Tibial nerve (tissue), 4 donors: Measurements from ENCODE around the gene HES3. TPM values are rescaled to one million over a fixed set of nuclear protein-coding genes. Genes with fewer than 3 reads are reported as not detected.

Experiments
- DNase-seq, 2 donors: peaks; one replicate each; pipeline ENCODE4 v3.0.0-alpha.2; 2019; ENCODE audit warnings: low spot score in 2 of 2
- H3K27ac ChIP-seq, 4 donors: fragments of 200-600 bp; sonication (generic) in 3 of 4; one replicate each; pipeline ENCODE4 v1.5.1; 2017 to 2019; ENCODE audit warnings: mild to moderate bottlenecking in 1 of 4
- H3K27me3 ChIP-seq, 2 donors: fragments of 200-600 bp; sonication (generic) in 1 of 2; one replicate each; pipeline versions ENCODE4 v1.5.1 to v1.6.0; 2017 to 2019
- H3K36me3 ChIP-seq, 3 donors: fragments of 200-600 bp; sonication (generic); one replicate each; pipeline ENCODE4 v1.5.1; 2018 to 2019
- H3K4me1 ChIP-seq, 4 donors: fragments of 200-600 bp; sonication (generic) in 3 of 4; one replicate each; pipeline ENCODE4 v1.5.1; 2017 to 2019
- H3K4me3 ChIP-seq, 4 donors: fragments of 200-600 bp; sonication (generic) in 3 of 4; one replicate each; pipeline ENCODE4 v1.5.1; 2017 to 2019; ENCODE audit warnings: mild to moderate bottlenecking in 1 of 4, moderate library complexity in 1 of 4
- H3K9me3 ChIP-seq, 4 donors: fragments of 200-600 bp; sonication (generic) in 3 of 4; one replicate each; pipeline ENCODE4 v1.5.1; 2017 to 2019
- EP300 ChIP-seq, 2 donors: sonication (generic); formaldehyde crosslinking; IDR thresholded peaks; one replicate each; pipeline ENCODE4 v1.6.1; 2017; ENCODE audit warnings: antibody characterized with exemption in 2 of 2, mild to moderate bottlenecking in 1 of 2
- POLR2A ChIP-seq, 2 donors: fragments of 450-650 bp; IDR thresholded peaks; one replicate each; pipeline ENCODE4 v1.6.1; 2017; ENCODE audit warnings: antibody characterized with exemption in 2 of 2, mild to moderate bottlenecking in 2 of 2, moderate library complexity in 2 of 2
- WGBS, 2 donors: methylation state at CpG; one replicate each; pipeline ENCODE4 v1.1.5; 2018; 5-methylcytosine and 5-hydroxymethylcytosine counted together
- total RNA-seq, 4 donors: library from RNA; depleted of rRNA; stranded (reverse); fragments of >200 nt; gene quantifications; one replicate each; pipeline ENCODE4 v1.1.0, GENCODE V29; 2016
- TF ChIP-seq, protein P1 (sequence below), 5 experiments: fragments of 200-600 bp in 3 of 5; fragments of 450-650 bp in 2 of 5; sonication (generic) in 3 of 5; IDR thresholded peaks; one replicate each; pipeline ENCODE4 v1.5.1; 2016 to 2019; ENCODE audit warnings: antibody characterized with exemption in 5 of 5, mild to moderate bottlenecking in 3 of 5, moderate library complexity in 2 of 5

HES3 gene
- total RNA-seq, 4 donors from 2014 or later, result not detected

DNA sequence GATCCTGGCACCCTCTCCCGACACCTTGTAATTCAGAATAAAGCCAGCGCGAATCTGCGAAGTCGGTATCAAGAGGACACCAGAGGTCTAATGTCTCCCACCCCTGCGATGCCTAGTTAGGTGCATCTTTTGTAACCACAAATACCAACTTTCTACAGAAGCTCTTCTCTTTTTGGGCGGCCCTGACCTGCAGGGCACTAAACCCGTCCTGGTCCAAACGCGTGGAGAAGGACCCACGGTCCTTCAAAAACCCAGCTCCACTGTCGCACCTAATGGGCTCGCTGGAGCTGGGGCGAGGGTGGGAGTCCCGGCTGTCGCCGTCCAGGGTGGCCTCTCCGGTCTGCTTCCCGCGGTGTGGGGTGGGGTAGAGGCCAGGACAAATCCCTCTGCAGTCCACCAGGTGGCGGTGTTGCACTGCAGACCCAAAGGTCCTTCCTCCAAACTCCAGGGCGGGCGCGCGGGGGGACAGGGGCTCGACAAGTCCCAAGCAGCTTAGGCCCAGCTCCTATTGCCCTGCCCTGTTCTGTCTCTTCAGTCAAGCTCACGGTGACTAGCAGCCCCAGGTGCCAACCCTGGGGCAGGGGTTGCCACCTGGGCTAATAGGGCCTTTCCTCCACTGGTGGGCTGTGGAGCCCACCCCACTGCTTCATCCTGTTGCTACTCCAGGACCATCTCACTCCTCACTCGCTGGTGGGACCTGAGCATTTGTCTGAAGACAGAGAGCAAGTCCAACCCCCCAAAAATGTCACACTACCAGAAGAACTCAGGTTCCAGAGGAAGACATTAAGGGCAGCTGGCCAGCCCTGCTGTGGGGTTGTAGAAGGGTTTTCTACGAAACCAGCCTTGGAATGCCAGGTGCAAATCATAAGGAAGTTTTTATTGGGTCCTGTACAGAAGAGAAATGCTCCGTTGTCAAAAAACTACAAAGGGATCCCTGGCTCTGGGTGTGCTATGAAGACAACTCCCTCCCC lies 2.8 kb downstream of the HES3 start:
- 4 to 5% methylated on average over 28 to 30 of the region's 30 CpGs for WGBS, 2 donors
- H3K27me3 ChIP-seq, result peaks cover 0 to 85% of the 10 kb centered on the region in 2 donors

DNA sequence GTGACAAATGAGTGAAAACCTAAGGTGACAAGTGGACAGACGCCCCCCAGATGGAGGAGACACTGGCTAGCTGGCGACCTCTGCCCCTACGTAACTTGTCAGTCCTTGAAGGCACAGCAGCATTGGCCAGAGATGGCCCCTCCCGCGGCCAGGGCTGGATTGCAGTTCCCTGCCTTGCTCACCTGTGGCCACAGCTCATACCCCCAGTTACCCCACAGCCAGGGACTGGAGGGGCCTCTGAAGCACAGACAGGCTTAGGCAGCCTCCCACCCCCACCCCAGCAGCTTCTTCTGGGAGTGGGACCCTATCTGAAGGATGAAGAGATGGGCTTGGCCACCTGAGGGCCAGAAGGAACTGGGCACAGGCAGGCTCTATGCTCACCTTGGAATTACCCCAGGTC lies 3.7 kb downstream of the HES3 start:
- H3K4me3 ChIP-seq, result no peak overlapping the region
- WGBS, 2 donors, result 61 to 62% methylated on average over 2 to 5 of the region's 5 CpGs
- peaks cover 0 to 11% (median 0%) of the 10 kb centered on the region in 3 donors for H3K36me3 ChIP-seq
- peaks cover 0 to 45% (median 14%) of the 10 kb centered on the region in 4 donors for H3K4me1 ChIP-seq
- H3K27me3 ChIP-seq, result peaks cover 0 to 78% of the 10 kb centered on the region in 2 donors
- peak overlapping the region in 1 of 4 donors; percentile 42 for H3K27ac ChIP-seq
- H3K9me3 ChIP-seq, result no peaks in the 10 kb centered on the region
- TF ChIP-seq, protein P1, sequence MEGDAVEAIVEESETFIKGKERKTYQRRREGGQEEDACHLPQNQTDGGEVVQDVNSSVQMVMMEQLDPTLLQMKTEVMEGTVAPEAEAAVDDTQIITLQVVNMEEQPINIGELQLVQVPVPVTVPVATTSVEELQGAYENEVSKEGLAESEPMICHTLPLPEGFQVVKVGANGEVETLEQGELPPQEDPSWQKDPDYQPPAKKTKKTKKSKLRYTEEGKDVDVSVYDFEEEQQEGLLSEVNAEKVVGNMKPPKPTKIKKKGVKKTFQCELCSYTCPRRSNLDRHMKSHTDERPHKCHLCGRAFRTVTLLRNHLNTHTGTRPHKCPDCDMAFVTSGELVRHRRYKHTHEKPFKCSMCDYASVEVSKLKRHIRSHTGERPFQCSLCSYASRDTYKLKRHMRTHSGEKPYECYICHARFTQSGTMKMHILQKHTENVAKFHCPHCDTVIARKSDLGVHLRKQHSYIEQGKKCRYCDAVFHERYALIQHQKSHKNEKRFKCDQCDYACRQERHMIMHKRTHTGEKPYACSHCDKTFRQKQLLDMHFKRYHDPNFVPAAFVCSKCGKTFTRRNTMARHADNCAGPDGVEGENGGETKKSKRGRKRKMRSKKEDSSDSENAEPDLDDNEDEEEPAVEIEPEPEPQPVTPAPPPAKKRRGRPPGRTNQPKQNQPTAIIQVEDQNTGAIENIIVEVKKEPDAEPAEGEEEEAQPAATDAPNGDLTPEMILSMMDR (IDR thresholded peaks at IDR 0.05), result no peak
- TF ChIP-seq POLR2A (IDR thresholded peaks at IDR 0.05) (no peak), EP300 (IDR thresholded peaks at IDR 0.05) (no peak)
- DNase-seq, result no peak

More for the DNA sequence above, 2.8 kb downstream of the HES3 start:
- DNase-seq, result peak; percentile 57
- Histone ChIP-seq H3K4me1 (peaks cover 0 to 54% (median 19%) of the 10 kb centered on the region in 4 donors), H3K4me3 (no peak overlapping the region), H3K36me3 (peaks cover 0 to 5% (median 0%) of the 10 kb centered on the region in 3 donors), H3K27ac (no peak overlapping the region), H3K9me3 (no peaks in the 10 kb centered on the region)
- TF ChIP-seq POLR2A (IDR thresholded peaks at IDR 0.05), result no peak
- TF ChIP-seq, protein P1 (IDR thresholded peaks at IDR 0.05), result peak; percentile 93 to 98 (median 96)

DNA sequence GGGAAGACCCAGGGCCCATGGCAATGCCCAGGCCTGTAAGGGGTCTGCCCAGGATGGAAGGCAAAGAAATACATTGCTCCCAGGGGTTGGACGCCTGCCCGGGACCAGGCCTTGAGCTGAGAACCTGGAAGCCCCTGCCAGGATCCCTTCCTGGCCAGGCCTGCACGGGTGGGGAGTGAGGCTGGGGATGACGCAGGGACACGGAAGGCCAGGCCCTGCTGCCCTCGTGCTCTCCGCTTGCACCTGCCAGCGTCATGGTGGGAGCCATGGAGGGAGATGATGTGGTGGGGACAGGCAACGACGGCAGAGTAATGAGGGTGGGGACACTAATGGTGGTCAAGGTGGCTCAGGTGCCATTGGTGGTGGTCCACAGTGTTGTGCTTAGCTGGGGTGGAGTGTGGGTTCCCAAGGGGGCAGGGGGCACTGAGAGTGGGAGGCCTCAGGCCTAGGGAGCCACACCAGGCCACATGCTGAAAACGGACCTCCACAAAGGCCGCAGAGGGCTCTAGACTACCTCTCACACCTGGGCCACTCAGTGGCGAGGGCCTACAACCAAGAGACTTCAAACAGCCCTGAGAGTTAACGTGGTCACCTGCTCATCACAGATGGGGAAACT lies 4.3 kb downstream of the HES3 start:
- Histone ChIP-seq H3K4me3 (no peak overlapping the region), H3K27me3 (peaks cover 0 to 72% of the 10 kb centered on the region in 2 donors), H3K36me3 (peaks cover 0 to 16% (median 0%) of the 10 kb centered on the region in 3 donors), H3K4me1 (peaks cover 0 to 43% (median 14%) of the 10 kb centered on the region in 4 donors), H3K27ac (peak overlapping the region in 1 of 4 donors; percentile 74), H3K9me3 (no peaks in the 10 kb centered on the region)
- no peak for TF ChIP-seq POLR2A (IDR thresholded peaks at IDR 0.05)
- no peak for TF ChIP-seq EP300 (IDR thresholded peaks at IDR 0.05)
- TF ChIP-seq, protein P1 (IDR thresholded peaks at IDR 0.05), result no peak
- DNase-seq, result no peak
- 74 to 77% methylated on average over 14 of the region's 14 CpGs for WGBS, 2 donors

DNA sequence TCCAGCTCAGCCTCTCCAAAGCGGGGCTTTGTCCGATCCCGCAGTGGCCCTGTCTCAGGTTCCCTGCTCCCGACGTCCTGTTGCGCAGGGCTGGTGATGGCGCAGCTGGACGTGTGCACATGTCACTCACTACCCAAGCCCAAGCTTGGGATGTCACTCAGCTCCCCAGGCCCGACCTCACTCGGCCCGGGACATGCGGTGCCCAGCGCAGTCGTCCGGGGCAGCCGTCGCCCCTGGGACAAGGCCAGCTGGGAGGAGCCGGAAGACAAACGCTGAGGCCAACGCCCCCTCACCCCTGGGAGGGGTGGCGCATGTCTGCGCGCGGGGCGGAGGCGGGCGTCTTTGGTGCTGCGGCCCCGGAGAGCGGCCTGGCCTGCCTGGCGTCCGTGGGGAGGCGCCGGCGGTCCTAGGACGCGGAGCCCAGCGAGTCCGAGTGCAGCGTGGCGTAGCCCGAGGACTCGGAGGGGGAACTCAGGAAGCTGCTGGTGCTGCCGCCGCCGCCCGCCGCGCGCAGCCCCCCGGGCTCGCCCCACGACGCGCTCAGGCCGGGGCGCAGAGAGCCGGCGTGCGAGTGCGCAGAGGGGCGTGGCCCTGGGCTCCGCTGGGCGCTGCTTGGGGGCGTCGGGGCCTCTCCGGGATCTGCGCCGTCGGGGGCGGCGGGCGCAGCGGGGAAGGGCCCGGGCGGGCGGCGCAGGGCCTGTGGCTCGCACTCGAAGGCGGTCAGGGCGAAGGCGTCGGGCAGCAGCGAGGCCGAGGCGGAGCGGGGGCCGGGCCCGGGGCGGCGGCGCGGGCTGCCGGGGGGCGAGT lies 5.2 kb downstream of the HES3 start:
- Histone ChIP-seq H3K36me3 (peaks cover 0 to 25% (median 0%) of the 10 kb centered on the region in 3 donors), H3K9me3 (no peaks in the 10 kb centered on the region), H3K4me3 (peak overlapping the region in 1 of 4 donors; percentile 22), H3K4me1 (peaks cover 0 to 43% (median 14%) of the 10 kb centered on the region in 4 donors), H3K27ac (peak overlapping the region in 1 of 4 donors; percentile 74), H3K27me3 (peaks cover 0 to 63% of the 10 kb centered on the region in 2 donors)
- no peak for DNase-seq
- WGBS, 2 donors, result 20 to 21% methylated on average over 18 to 21 of the region's 96 CpGs
- TF ChIP-seq POLR2A (IDR thresholded peaks at IDR 0.05), result no peak
- TF ChIP-seq, protein P1 (IDR thresholded peaks at IDR 0.05), result peak in 1 of 5 experiments; percentile 9
- TF ChIP-seq EP300 (IDR thresholded peaks at IDR 0.05), result peak in 1 of 2 donors; percentile 54
